ENCODE measurements around the gene DCLK2. TPM values are rescaled to one million over a fixed set of nuclear protein-coding genes. Genes with fewer than 3 reads are reported as not detected.

DCLK2 gene
- total and polyA plus RNA-seq, 2 of the 8 experiments (the other 6 are each of a cell fraction or from before 2014, with no cell fraction given) = 0.32 to 0.37 TPM

DNA sequence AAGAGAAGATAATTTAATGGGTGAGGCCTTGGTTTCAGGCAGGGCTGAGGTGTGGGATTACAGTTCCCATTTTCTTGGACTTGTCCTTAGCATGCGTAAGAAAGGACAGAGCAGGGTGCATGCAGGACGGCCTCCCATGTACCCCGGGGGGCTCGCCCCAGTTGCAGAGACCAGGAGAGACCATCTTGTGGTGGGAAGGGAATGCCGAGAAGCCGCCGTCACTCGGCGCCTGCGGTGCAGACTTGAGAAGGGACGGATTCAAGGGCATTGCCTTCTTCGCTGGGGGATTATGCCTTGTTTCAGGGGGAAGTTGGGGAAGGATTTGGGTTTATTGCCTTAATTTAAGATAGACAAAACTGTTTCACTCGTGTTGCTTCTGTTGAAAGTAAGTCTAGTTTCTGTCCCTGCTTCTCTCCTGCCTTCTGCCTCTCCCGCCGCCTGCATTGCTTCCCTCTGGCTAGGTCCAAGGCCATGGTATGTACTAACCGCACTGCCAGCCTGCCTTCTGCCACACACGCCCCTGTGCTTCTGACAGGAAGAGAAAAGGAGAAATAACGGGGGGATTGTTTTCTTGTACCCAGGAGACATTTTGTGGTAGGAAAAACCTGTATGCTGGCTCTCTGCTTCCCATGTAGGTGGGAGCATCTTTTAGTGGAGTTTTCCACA, 175.9 kb downstream of the DCLK2 start (continued):
- TF ChIP-seq NRF1 (IDR thresholded peaks at IDR 0.05; ENCODE audit: low read depth, low read length) = no peak
- TF ChIP-seq YY1 (IDR thresholded peaks at IDR 0.05; ENCODE audit: low read depth, low read length) = no peak
- TF ChIP-seq SIX5 (IDR thresholded peaks at IDR 0.05; ENCODE audit: low read depth, low read length) = no peak
- no peak for TF ChIP-seq PHF8 (conservative IDR thresholded peaks at IDR 0.05; ENCODE audit: low read depth, low read length)
- TF ChIP-seq TBP (IDR thresholded peaks at IDR 0.05; ENCODE audit: low read depth, low read length) = no peak
- TF ChIP-seq, protein P1, sequence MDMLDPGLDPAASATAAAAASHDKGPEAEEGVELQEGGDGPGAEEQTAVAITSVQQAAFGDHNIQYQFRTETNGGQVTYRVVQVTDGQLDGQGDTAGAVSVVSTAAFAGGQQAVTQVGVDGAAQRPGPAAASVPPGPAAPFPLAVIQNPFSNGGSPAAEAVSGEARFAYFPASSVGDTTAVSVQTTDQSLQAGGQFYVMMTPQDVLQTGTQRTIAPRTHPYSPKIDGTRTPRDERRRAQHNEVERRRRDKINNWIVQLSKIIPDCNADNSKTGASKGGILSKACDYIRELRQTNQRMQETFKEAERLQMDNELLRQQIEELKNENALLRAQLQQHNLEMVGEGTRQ (IDR thresholded peaks at IDR 0.05; ENCODE audit: low read length) = no peak
- no peak for TF ChIP-seq POLR2A (IDR thresholded peaks at IDR 0.05; ENCODE audit: control extremely low read depth in 1 of 2, low read depth in 2 of 2, low read length in 2 of 2)
